GM12873 (cell line): Measurements from ENCODE around the gene UBE2G1.

Experiments
- CTCF ChIP-seq: IDR thresholded peaks from 2 replicates; pipeline ENCODE4 v1.5.1; 2012; ENCODE audit warnings: low read depth, mild to moderate bottlenecking, moderate library complexity, low read length, control low read depth; ENCODE audit not compliant: insufficient read depth; ENCODE audit errors: missing control alignments

UBE2G1 gene

DNA sequence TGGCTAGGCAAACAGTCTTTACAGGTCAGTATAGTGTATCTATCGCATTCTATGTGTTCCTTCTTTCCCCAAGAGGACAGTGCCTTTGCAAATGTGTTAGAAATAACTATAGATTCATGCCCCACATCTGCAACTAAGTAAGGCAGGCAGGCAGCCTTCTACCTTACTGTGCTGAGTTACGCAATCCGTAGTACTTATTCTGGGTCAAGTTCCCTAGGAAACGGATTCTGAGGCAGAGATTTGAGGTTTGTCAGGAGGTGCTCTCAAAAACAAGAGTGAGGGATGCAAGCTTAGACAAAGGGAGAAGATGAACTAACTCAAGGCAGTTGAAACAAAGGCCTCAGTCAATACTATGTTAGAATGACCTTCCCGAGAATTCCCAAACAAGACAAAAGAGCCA, 90.0 kb downstream of the UBE2G1 start:
- TF ChIP-seq CTCF = no peak

- TF ChIP-seq CTCF = no peak
Measured at GRCh38 chr17:4272972-4273368, 93.5 kb downstream of the UBE2G1 start.

GRCh38 chr17:4272213-4272971, 94.1 kb downstream of the UBE2G1 start:
- no peak for TF ChIP-seq CTCF

DNA sequence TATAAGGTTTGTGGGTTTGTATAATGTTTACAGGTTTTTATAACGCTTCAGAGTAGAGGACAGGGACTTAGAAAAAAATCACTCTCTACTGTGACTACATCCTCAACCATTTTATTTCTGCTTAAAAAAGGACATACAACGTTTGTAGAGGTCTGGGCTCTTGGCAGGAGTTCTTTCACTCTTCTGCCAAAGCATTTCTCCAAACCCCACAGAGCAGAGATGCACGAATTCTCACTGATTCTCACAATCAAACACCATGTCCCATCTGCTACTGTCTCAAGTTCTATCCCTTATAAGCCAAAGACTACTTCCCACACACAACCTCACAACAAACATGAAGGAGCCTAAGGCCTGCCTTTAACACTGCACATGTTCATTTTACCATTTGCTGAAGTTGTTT, 95.7 kb downstream of the UBE2G1 start:
- TF ChIP-seq CTCF = no peak

DNA sequence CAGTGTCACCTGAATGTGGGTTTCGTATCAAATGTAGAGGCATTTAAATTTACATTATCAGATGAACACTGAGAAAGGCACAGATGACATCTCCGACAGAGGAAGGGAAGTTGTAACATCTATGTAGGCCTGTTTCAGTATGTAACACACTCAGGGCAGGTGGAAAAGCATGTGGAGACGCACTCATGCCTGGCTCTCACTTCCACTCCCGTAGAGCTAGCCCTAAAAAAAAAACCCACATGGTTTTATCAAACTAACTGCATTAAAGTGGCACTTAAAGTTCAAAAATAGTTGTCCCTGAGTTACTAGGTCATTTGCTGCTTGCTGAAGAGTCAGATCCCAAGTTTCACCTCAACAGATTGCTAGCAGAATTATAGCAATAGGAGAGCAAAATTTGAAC, 96.6 kb downstream of the UBE2G1 start:
- TF ChIP-seq CTCF = no peak

GRCh38 chr17:4267402-4267801, 99.1 kb downstream of the UBE2G1 start:
- no peak for TF ChIP-seq CTCF

DNA sequence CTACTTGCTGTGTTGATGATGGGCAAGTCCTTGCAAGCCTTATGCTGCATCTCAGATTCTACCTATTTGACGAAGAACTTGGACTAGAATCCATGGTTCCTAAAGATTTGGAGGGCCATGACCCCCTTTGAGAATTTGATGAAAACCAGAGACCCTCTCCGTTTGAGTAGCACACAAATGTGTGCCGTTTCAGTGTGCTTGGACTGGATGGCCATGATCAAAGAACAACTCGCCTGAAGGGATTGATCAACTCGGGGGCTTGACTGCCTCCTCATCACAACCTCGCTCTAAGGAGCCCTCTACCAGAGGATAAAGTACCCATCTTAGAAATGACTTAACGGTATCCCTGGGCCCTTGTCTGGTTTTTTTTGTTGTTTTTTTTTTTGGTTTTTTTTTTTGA, 99.9 kb downstream of the UBE2G1 start:
- TF ChIP-seq CTCF = no peak
